HepG2 (cell line): ENCODE measurements around the gene PEPD. TPM values are rescaled to one million over a fixed set of nuclear protein-coding genes. Genes with fewer than 3 reads are reported as not detected.
A peak's percentile ranks its signal among the peaks of the same experiment; 100 is the strongest.

Experiments
- ATF1 ChIP-seq: IDR thresholded peaks from 2 replicates; pipeline ENCODE4 v1.6.1; 2016; ENCODE audit warnings: mild to moderate bottlenecking, control low read depth
- DMAP1 ChIP-seq: IDR thresholded peaks from 2 replicates; pipeline ENCODE4 v1.6.1; 2016
- FOSL2 ChIP-seq: sonication (generic); formaldehyde crosslinking; IDR thresholded peaks from 2 replicates; pipeline ENCODE4 v1.4.0; 2020; ENCODE audit warnings: missing genetic modification reagents
- GTF3A ChIP-seq: sonication (generic); formaldehyde crosslinking; conservative IDR thresholded peaks from 2 replicates; pipeline ENCODE4 v1.4.0; 2020; ENCODE audit warnings: mild to moderate bottlenecking, missing genetic modification reagents
- IKZF4 ChIP-seq: sonication (generic); formaldehyde crosslinking; IDR thresholded peaks from 2 replicates; pipeline ENCODE4 v1.5.1; 2020; ENCODE audit warnings: borderline replicate concordance, mild to moderate bottlenecking, low read depth, missing genetic modification reagents; ENCODE audit errors: not compliant biosample characterization
- IRF2 ChIP-seq: IDR thresholded peaks from 2 replicates; pipeline ENCODE4 v1.6.1; 2018; ENCODE audit warnings: missing genetic modification reagents, missing compliant biosample characterization
- KAT8 ChIP-seq: IDR thresholded peaks from 2 replicates; pipeline ENCODE4 v1.6.1; 2016; ENCODE audit warnings: missing genetic modification reagents, missing compliant biosample characterization
- KLF9 ChIP-seq: IDR thresholded peaks from 2 replicates; pipeline ENCODE4 v1.6.1; 2016; ENCODE audit warnings: low read depth
- MED8 ChIP-seq: sonication (generic); formaldehyde crosslinking; IDR thresholded peaks from 2 replicates; pipeline ENCODE4 v1.8.1; 2023; ENCODE audit warnings: mild to moderate bottlenecking, missing genetic modification reagents; ENCODE audit not compliant: insufficient replicate concordance
- NR2F1 ChIP-seq, 2 experiments: fragments of 450-650 bp in 1 of 2; formaldehyde crosslinking in 1 of 2; IDR thresholded peaks; 2 replicates each; pipeline versions ENCODE4 v1.5.0 to v1.6.1; 2016 to 2020; ENCODE audit warnings: mild to moderate bottlenecking in 1 of 2, missing compliant biosample characterization in 1 of 2, missing genetic modification reagents in 1 of 2, moderate library complexity in 1 of 2
- RELA ChIP-seq: sonication (generic); formaldehyde crosslinking; IDR thresholded peaks from 2 replicates; pipeline ENCODE4 v1.4.0; 2020; ENCODE audit warnings: missing genetic modification reagents
- REXO4 ChIP-seq: sonication (generic); formaldehyde crosslinking; IDR thresholded peaks from 2 replicates; pipeline ENCODE4 v1.8.0; 2022; ENCODE audit warnings: missing genetic modification reagents, mild to moderate bottlenecking, borderline replicate concordance
- SCMH1 ChIP-seq: sonication (generic); formaldehyde crosslinking; IDR thresholded peaks from 2 replicates; pipeline ENCODE4 v1.9.0; 2021; ENCODE audit warnings: missing genetic modification reagents, mild to moderate bottlenecking, borderline replicate concordance
- SIX4 ChIP-seq: sonication (generic); formaldehyde crosslinking; IDR thresholded peaks from 2 replicates; pipeline ENCODE4 v1.4.0; 2020; ENCODE audit warnings: missing genetic modification reagents
- SMAD9 ChIP-seq: sonication (generic); formaldehyde crosslinking; IDR thresholded peaks from 2 replicates; pipeline ENCODE4 v1.5.1; 2020; ENCODE audit warnings: mild to moderate bottlenecking, missing genetic modification reagents
- SOX6 ChIP-seq, 2 experiments: fragments of 450-650 bp in 1 of 2; sonication (generic) in 1 of 2; formaldehyde crosslinking in 1 of 2; IDR thresholded peaks; 2 replicates each; pipeline versions ENCODE4 v1.4.0 to v1.6.1; 2017 to 2020; ENCODE audit warnings: antibody characterized with exemption in 1 of 2, mild to moderate bottlenecking in 1 of 2, missing genetic modification reagents in 1 of 2
- TBX2 ChIP-seq: sonication (generic); formaldehyde crosslinking; IDR thresholded peaks from 2 replicates; pipeline ENCODE4 v1.5.0; 2020; ENCODE audit warnings: missing genetic modification reagents, mild to moderate bottlenecking, borderline replicate concordance
- ZNF225 ChIP-seq: sonication (generic); formaldehyde crosslinking; IDR thresholded peaks from 2 replicates; pipeline ENCODE4 v1.4.0; 2020; ENCODE audit warnings: mild to moderate bottlenecking, missing genetic modification reagents
- ZNF441 ChIP-seq: sonication (generic); formaldehyde crosslinking; IDR thresholded peaks from 2 replicates; pipeline ENCODE4 v1.7.0; 2021; ENCODE audit warnings: missing genetic modification reagents, borderline replicate concordance
- ZNF598 ChIP-seq: sonication (generic); formaldehyde crosslinking; IDR thresholded peaks from 2 replicates; pipeline ENCODE4 v1.5.1; 2020; ENCODE audit warnings: mild to moderate bottlenecking, missing genetic modification reagents, borderline replicate concordance
- ZNF614 ChIP-seq: IDR thresholded peaks from 2 replicates; pipeline ENCODE4 v1.6.1; 2018; ENCODE audit warnings: missing biosample characterization, missing genetic modification reagents, inconsistent platforms, borderline replicate concordance
- ZNF660 ChIP-seq: sonication (generic); formaldehyde crosslinking; IDR thresholded peaks from 2 replicates; pipeline ENCODE4 v1.5.1; 2020; ENCODE audit warnings: mild to moderate bottlenecking, low read depth, missing genetic modification reagents, borderline replicate concordance
- ZNF766 ChIP-seq: sonication (generic); formaldehyde crosslinking; IDR thresholded peaks from 2 replicates; pipeline ENCODE4 v1.5.0; 2020; ENCODE audit warnings: missing genetic modification reagents, borderline replicate concordance
- polyA plus RNA-seq, 8 experiments: library from polyadenylated mRNA; depleted of rRNA in 3 of 8; stranded (reverse) in 7 of 8; unstranded in 1 of 8; fragments of >200 nt; fragmentation: Illumina TruSeq in 4 of 8; extraction: Trizol in 4 of 8; gene quantifications; 2 replicates each; pipeline versions ENCODE4 v1.2.1 to v1.2.3, GENCODE V29; 2011 to 2016; ENCODE audit warnings: low read depth in 4 of 8, missing spikeins in 1 of 8, mixed read lengths in 1 of 8; ENCODE audit not compliant: insufficient read depth in 1 of 8
- total RNA-seq, 5 experiments: library from RNA; depleted of rRNA; stranded (reverse); fragments of >200 nt; fragmentation: Illumina TruSeq; extraction: Trizol; gene quantifications; 2 replicates each; pipeline ENCODE4 v1.2.3, GENCODE V29; 2016; ENCODE audit warnings: low read depth in 1 of 5
- TF ChIP-seq, protein P1 (sequence below): IDR thresholded peaks from 2 replicates; pipeline ENCODE4 v1.6.1; 2016; ENCODE audit warnings: low read depth
- TF ChIP-seq, protein P2 (sequence below): sonication (generic); formaldehyde crosslinking; IDR thresholded peaks from 2 replicates; pipeline ENCODE4 v1.4.0; 2020; ENCODE audit warnings: mild to moderate bottlenecking, missing genetic modification reagents
- TF ChIP-seq, protein P3 (sequence below): sonication (generic); formaldehyde crosslinking; IDR thresholded peaks from 2 replicates; pipeline ENCODE4 v1.8.0; 2022; ENCODE audit warnings: missing genetic modification reagents, low read depth, mild to moderate bottlenecking, borderline replicate concordance
- TF ChIP-seq, protein P4 (sequence below): sonication (generic); formaldehyde crosslinking; IDR thresholded peaks from 2 replicates; pipeline ENCODE4 v1.4.0; 2020; ENCODE audit warnings: missing genetic modification reagents

Gene PEPD
- total and polyA plus RNA-seq, 2 of the 13 experiments (the other 11 are each of a cell fraction or from before 2014, with no cell fraction given): 60.7 to 75.1 TPM

DNA sequence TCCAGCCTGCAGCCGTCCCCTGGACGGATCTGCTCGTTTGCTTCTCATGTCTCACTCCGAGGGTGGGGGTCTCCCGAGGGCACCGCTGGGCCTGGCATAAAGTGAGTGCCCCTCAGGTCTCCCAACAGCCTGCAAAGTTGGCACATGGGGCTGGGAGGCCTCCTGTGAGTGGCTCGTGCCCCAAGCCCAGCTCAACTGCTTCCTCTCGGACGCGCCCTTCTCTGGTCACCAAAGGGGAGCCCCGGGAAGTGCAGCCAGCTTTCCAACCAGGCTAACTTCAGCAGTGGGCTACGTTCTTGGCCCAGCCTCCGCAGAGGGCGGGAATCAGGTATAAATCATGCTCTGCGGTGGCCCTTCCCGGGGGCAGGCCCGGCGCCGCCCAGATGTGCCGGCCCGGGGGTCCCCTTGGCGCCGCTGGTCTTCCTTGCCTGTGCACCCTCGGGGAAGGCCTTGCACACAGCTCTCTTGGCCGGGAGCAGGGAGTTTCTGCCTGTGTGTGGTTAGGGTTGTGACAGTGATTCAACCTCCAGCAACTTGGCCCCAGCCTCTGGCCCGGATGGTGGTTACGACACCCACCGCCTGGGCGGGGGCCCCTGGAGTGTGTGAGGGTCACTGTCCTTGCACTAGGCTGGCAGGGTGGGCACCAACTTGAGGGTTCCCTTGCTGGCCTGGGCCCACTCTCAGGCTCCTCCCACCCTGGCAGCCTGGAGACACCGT lies 127.4 kb downstream of the PEPD start (continued):
- TF ChIP-seq ZNF598 (CRISPR knock-in tag) (no peak), ZNF614 (no peak), TBX2 (peak; percentile 23; the same call in 1 of the 2 replicates), DMAP1 (CRISPR knock-in tag) (no peak), KLF9 (CRISPR knock-in tag) (no peak), FOSL2 (CRISPR knock-in tag) (peak; percentile 70), ZNF225 (no peak), KAT8 (CRISPR knock-in tag) (peak; percentile 42; the same call in 1 of the 2 replicates), RELA (CRISPR knock-in tag) (no peak), SOX6 (IDR thresholded peaks at IDR 0.05) (no peak), SOX6 (CRISPR knock-in tag; IDR thresholded peaks at IDR 0.05) (peak; percentile 37; the same call in 1 of the 2 replicates), GTF3A (CRISPR knock-in tag) (no peak), ATF1 (CRISPR knock-in tag) (no peak), SIX4 (CRISPR knock-in tag) (peak; percentile 22; the same call in 1 of the 2 replicates), SCMH1 (CRISPR knock-in tag) (no peak), SMAD9 (no peak), IKZF4 (CRISPR knock-in tag) (no peak), REXO4 (CRISPR knock-in tag) (no peak), IRF2 (CRISPR knock-in tag) (no peak), ZNF766 (peak; percentile 19; the same call in 1 of the 2 replicates), ZNF660 (CRISPR knock-in tag) (no peak), ZNF441 (CRISPR knock-in tag) (no peak), NR2F1 (CRISPR knock-in tag; IDR thresholded peaks at IDR 0.05) (no peak), MED8 (CRISPR knock-in tag) (peak; percentile 62)
- TF ChIP-seq, protein P1, sequence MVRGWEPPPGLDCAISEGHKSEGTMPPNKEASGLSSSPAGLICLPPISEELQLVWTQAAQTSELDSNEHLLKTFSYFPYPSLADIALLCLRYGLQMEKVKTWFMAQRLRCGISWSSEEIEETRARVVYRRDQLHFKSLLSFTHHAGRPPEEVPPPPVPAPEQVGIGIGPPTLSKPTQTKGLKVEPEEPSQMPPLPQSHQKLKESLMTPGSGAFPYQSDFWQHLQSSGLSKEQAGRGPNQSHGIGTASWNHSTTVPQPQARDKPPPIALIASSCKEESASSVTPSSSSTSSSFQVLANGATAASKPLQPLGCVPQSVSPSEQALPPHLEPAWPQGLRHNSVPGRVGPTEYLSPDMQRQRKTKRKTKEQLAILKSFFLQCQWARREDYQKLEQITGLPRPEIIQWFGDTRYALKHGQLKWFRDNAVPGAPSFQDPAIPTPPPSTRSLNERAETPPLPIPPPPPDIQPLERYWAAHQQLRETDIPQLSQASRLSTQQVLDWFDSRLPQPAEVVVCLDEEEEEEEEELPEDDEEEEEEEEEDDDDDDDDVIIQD (CRISPR knock-in tag): no peak
- TF ChIP-seq, protein P2, sequence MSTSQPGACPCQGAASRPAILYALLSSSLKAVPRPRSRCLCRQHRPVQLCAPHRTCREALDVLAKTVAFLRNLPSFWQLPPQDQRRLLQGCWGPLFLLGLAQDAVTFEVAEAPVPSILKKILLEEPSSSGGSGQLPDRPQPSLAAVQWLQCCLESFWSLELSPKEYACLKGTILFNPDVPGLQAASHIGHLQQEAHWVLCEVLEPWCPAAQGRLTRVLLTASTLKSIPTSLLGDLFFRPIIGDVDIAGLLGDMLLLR: no peak
- TF ChIP-seq, protein P3, sequence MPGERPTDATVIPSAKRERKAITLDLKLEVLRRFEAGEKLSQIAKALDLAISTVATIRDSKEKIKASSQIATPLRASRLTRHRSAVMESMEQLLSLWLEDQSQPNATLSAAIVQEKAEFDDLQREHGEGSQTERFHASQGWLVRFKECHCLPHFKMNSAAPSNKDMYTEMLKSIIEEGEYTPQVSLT (CRISPR knock-in tag): no peak
- TF ChIP-seq, protein P4, sequence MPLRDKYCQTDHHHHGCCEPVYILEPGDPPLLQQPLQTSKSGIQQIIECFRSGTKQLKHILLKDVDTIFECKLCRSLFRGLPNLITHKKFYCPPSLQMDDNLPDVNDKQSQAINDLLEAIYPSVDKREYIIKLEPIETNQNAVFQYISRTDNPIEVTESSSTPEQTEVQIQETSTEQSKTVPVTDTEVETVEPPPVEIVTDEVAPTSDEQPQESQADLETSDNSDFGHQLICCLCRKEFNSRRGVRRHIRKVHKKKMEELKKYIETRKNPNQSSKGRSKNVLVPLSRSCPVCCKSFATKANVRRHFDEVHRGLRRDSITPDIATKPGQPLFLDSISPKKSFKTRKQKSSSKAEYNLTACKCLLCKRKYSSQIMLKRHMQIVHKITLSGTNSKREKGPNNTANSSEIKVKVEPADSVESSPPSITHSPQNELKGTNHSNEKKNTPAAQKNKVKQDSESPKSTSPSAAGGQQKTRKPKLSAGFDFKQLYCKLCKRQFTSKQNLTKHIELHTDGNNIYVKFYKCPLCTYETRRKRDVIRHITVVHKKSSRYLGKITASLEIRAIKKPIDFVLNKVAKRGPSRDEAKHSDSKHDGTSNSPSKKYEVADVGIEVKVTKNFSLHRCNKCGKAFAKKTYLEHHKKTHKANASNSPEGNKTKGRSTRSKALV (CRISPR knock-in tag): peak; percentile 62; the same call in 1 of the 2 replicates
